Measurements from ENCODE around the gene SUGT1. TPM values are rescaled to one million over a fixed set of nuclear protein-coding genes. Genes with fewer than 3 reads are reported as not detected.

SUGT1 gene
- total and polyA plus RNA-seq, 2 of the 13 experiments (the other 11 are each of a cell fraction or from before 2014, with no cell fraction given): 23.1 to 71.2 TPM

- TF ChIP-seq CBX5 (CRISPR knock-in tag; IDR thresholded peaks at IDR 0.05; ENCODE audit: borderline replicate concordance): peak; percentile 71; the same call in 1 of the 2 replicates
- TF ChIP-seq, protein P1, sequence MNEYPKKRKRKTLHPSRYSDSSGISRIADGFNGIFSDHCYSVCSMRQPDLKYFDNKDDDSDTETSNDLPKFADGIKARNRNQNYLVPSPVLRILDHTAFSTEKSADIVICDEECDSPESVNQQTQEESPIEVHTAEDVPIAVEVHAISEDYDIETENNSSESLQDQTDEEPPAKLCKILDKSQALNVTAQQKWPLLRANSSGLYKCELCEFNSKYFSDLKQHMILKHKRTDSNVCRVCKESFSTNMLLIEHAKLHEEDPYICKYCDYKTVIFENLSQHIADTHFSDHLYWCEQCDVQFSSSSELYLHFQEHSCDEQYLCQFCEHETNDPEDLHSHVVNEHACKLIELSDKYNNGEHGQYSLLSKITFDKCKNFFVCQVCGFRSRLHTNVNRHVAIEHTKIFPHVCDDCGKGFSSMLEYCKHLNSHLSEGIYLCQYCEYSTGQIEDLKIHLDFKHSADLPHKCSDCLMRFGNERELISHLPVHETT (CRISPR knock-in tag; conservative IDR thresholded peaks at IDR 0.05): peak; percentile 87
- TF ChIP-seq, protein P2, sequence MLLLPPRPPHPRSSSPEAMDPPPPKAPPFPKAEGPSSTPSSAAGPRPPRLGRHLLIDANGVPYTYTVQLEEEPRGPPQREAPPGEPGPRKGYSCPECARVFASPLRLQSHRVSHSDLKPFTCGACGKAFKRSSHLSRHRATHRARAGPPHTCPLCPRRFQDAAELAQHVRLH (CRISPR knock-in tag; IDR thresholded peaks at IDR 0.05; ENCODE audit: borderline replicate concordance, low read depth): peak; percentile 11; the same call in 1 of the 2 replicates
- TF ChIP-seq HOXA9 (CRISPR knock-in tag; IDR thresholded peaks at IDR 0.05; ENCODE audit: borderline replicate concordance): no peak
- TF ChIP-seq SMARCC2 (IDR thresholded peaks at IDR 0.05): no peak
- TF ChIP-seq AGO1 (IDR thresholded peaks at IDR 0.05; ENCODE audit: low read depth, low read length, poor library complexity, severe bottlenecking): peak; percentile 12
- peak; percentile 44 for TF ChIP-seq TBL1XR1 (IDR thresholded peaks at IDR 0.05; ENCODE audit: borderline replicate concordance, low read length, partially characterized antibody)
- 0 out of 2 replicates have a peak, but pooled peaks have one; percentile 9 for TF ChIP-seq NCOA2 (CRISPR knock-in tag; IDR thresholded peaks at IDR 0.05)
- peak; percentile 89 for TF ChIP-seq HNRNPLL (IDR thresholded peaks at IDR 0.05; ENCODE audit: low read depth, low read length, poor library complexity, severe bottlenecking)
- TF ChIP-seq ZNF317 (CRISPR knock-in tag; IDR thresholded peaks at IDR 0.05): 0 out of 2 replicates have a peak, but pooled peaks have one; percentile 37
- TF ChIP-seq MIER3 (CRISPR knock-in tag; IDR thresholded peaks at IDR 0.05; ENCODE audit: borderline replicate concordance): no peak
- peak; percentile 95 for TF ChIP-seq HOXA3 (CRISPR knock-in tag; IDR thresholded peaks at IDR 0.05)
- peak; percentile 75; the same call in 1 of the 2 replicates for TF ChIP-seq ZBTB4 (CRISPR knock-in tag; IDR thresholded peaks at IDR 0.05; ENCODE audit: borderline replicate concordance)
- 0 out of 2 replicates have a peak, but pooled peaks have one; percentile 66 for TF ChIP-seq SNAI1 (CRISPR knock-in tag; IDR thresholded peaks at IDR 0.05; ENCODE audit: borderline replicate concordance)
- no peak for TF ChIP-seq SP1 (IDR thresholded peaks at IDR 0.05)
- TF ChIP-seq SP1 (CRISPR knock-in tag; IDR thresholded peaks at IDR 0.05): peak; percentile 52; the same call in 1 of the 2 replicates
- TF ChIP-seq ETS1 (CRISPR knock-in tag; IDR thresholded peaks at IDR 0.05): 0 out of 2 replicates have a peak, but pooled peaks have one; percentile 24
- 0 out of 2 replicates have a peak, but pooled peaks have one; percentile 12 for TF ChIP-seq ONECUT2 (CRISPR knock-in tag; IDR thresholded peaks at IDR 0.05)
- peak; percentile 59; the same call in 1 of the 2 replicates for TF ChIP-seq ZNF614 (CRISPR knock-in tag; IDR thresholded peaks at IDR 0.05; ENCODE audit: borderline replicate concordance)
- TF ChIP-seq ZKSCAN1 (IDR thresholded peaks at IDR 0.05; ENCODE audit: low read length): peak; percentile 12
- TF ChIP-seq RELA (CRISPR knock-in tag; IDR thresholded peaks at IDR 0.05): no peak
Observed at GRCh38 chr13:52652196-52652979, at the start of gene SUGT1 (continued).
